K562 (cell line): ENCODE data around the gene SPATS2. TPM values are rescaled to one million over a fixed set of nuclear protein-coding genes. Genes with fewer than 3 reads are reported as not detected.
A peak's percentile ranks its signal among the peaks of the same experiment; 100 is the strongest.

Source experiments
- DPF2 ChIP-seq: fragments of 450-650 bp; IDR thresholded peaks from 2 replicates; pipeline ENCODE4 v1.6.1; 2016
- HDAC3 ChIP-seq: fragments of 450-650 bp; IDR thresholded peaks from 2 replicates; pipeline ENCODE4 v1.6.1; 2018; ENCODE audit warnings: borderline replicate concordance, mild to moderate bottlenecking, moderate library complexity; ENCODE audit not compliant: partially characterized antibody
- HIVEP1 ChIP-seq: fragments of 250-450 bp; sonication (Bioruptor Pico); IDR thresholded peaks from 2 replicates; pipeline ENCODE4 v1.4.0; 2020; ENCODE audit warnings: mild to moderate bottlenecking
- TAF7 ChIP-seq: fragments of 450-650 bp; IDR thresholded peaks from 2 replicates; pipeline ENCODE4 v1.6.1; 2016; ENCODE audit warnings: missing genetic modification characterization, missing compliant biosample characterization
- XRCC5 ChIP-seq: fragments of 200-400 bp; formaldehyde crosslinking; IDR thresholded peaks from 2 replicates; pipeline ENCODE4 v1.6.1; 2017; ENCODE audit warnings: low read depth, mild to moderate bottlenecking, low read length
- ZNF445 ChIP-seq: fragments of 250-450 bp; sonication (Bioruptor Pico); IDR thresholded peaks from 2 replicates; pipeline ENCODE4 v1.4.0; 2020; ENCODE audit warnings: low read depth, mild to moderate bottlenecking, moderate library complexity
- polyA plus RNA-seq, 8 experiments: library from polyadenylated mRNA; depleted of rRNA in 4 of 8; stranded (reverse) in 5 of 8; unstranded in 3 of 8; fragments of >200 nt; fragmentation: Nextera tagmentation in 2 of 8; fragmentation: Illumina TruSeq in 1 of 8; extraction: Ambion mirVana in 2 of 8; extraction: Trizol in 1 of 8; gene quantifications; 2 replicates each; pipeline versions ENCODE4 v1.2.1 to v1.2.3, GENCODE V29; 2011 to 2014; ENCODE audit warnings: inconsistent platforms in 1 of 8, missing spikeins in 1 of 8
- total RNA-seq, 7 experiments: library from RNA; depleted of rRNA in 6 of 7; stranded (reverse); fragments of >200 nt in 6 of 7; fragmentation: Illumina TruSeq in 2 of 7; extraction: Trizol in 2 of 7; gene quantifications; 2 replicates each; pipeline versions ENCODE4 v1.2.1 to v1.2.3, GENCODE V29; 2011 to 2021; ENCODE audit warnings: low replicate concordance in 1 of 7
- TF ChIP-seq, protein P1 (sequence below): fragments of 250-450 bp; sonication (Bioruptor Pico); IDR thresholded peaks from 2 replicates; pipeline ENCODE4 v1.5.1; 2021; ENCODE audit warnings: mild to moderate bottlenecking

Gene SPATS2
- total and polyA plus RNA-seq, 9 of the 15 experiments (the other 6 are each of a cell fraction or from before 2014, with no cell fraction given), result 5.4 to 48.2 (median 17.5) TPM

DNA sequence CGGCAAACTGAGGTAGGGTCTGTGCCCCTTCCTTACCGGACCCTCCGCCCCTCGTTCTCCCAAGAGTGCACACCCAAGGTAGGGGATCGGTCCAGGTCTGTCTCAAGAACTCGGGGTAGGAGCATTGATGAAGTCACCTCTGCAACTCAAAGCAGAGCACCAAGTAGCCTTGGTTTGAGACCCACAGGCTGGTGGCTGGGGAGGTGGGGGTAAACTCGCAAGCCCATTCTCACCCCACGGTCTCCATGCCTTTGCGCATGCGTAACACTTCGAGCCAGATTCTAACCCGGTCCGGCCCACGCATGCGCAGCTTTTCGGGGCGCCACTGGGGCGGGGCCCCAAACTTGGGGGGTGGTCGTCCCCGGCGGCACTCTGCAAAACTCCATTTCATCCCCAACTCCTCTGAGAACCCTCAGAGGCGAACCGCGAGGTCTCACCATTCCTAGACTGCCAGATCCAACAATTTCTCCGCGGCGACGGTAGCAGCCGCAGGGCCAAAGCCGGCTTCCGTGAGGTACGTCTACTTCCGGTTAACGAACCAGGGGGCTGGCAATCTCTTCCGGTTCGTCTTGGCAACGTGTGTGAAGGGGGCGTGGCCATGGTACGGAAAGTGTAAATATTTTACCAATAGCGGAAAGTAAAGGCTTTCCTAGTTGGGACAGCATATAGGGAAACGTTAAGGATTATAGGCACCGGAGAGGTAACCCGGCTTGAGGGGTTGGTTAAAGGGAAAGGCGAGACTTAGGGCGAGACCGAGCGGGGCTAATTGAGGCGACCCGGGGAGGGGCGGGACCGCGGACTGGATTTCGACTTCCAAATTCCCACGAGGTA is 200.6 kb downstream of the SPATS2 start, which contains the start of gene MCRS1 (continued):
- TF ChIP-seq, protein P1, sequence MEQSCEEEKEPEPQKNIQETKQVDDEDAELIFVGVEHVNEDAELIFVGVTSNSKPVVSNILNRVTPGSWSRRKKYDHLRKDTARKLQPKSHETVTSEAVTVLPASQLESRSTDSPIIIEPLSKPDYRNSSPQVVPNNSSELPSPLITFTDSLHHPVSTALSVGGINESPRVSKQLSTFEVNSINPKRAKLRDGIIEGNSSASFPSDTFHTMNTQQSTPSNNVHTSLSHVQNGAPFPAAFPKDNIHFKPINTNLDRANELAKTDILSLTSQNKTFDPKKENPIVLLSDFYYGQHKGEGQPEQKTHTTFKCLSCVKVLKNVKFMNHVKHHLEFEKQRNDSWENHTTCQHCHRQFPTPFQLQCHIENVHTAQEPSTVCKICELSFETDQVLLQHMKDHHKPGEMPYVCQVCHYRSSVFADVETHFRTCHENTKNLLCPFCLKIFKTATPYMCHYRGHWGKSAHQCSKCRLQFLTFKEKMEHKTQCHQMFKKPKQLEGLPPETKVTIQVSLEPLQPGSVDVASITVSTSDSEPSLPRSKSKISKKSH (CRISPR knock-in tag), result no peak
- TF ChIP-seq DPF2, result no peak; the same call in 1 of the 2 replicates
- TF ChIP-seq HDAC3, result no peak
- no peak for TF ChIP-seq ZNF445
- no peak for TF ChIP-seq HIVEP1 (CRISPR knock-in tag)
- TF ChIP-seq XRCC5, result peak; percentile 71; the same call in 1 of the 2 replicates
- peak; percentile 93 for TF ChIP-seq TAF7 (tag)
